H9 (cell line): ENCODE results near the gene IFIT1B. TPM values are rescaled to one million over a fixed set of nuclear protein-coding genes. Genes with fewer than 3 reads are reported as not detected.

ENCODE experiments used
- DNase-seq: peaks from one replicate; pipeline ENCODE4 v3.0.0-alpha.2; 2017
- H2AFZ ChIP-seq: one replicate; pipeline ENCODE4 v1.6.1; 2013; ENCODE audit warnings: mild to moderate bottlenecking, low read length, control low read depth, moderate library complexity
- H2AK5ac ChIP-seq: 2 replicates; pipeline ENCODE4 v1.6.1; 2013; ENCODE audit warnings: low read length, control low read depth, mixed read lengths; ENCODE audit not compliant: insufficient read length
- H2BK120ac ChIP-seq: one replicate; pipeline ENCODE4 v1.6.1; 2013; ENCODE audit warnings: low read depth, mild to moderate bottlenecking, low read length, control low read depth, inconsistent platforms; ENCODE audit not compliant: poor library complexity, severe bottlenecking
- H2BK12ac ChIP-seq: 2 replicates; pipeline ENCODE4 v1.6.1; 2013; ENCODE audit warnings: low read length, control low read depth, mixed read lengths, low read depth; ENCODE audit not compliant: insufficient read length
- H2BK15ac ChIP-seq: 2 replicates; pipeline ENCODE4 v1.6.1; 2013; ENCODE audit warnings: low read depth, low read length, control low read depth
- H2BK20ac ChIP-seq: one replicate; pipeline ENCODE4 v1.6.1; 2013; ENCODE audit warnings: low read depth, mild to moderate bottlenecking, low read length, control low read depth, inconsistent platforms; ENCODE audit not compliant: poor library complexity, severe bottlenecking
- H2BK5ac ChIP-seq: 2 replicates; pipeline ENCODE4 v1.6.1; 2013; ENCODE audit warnings: low read length, control low read depth, mixed read lengths; ENCODE audit not compliant: insufficient read length
- H3K14ac ChIP-seq: 2 replicates; pipeline ENCODE4 v1.6.1; 2013; ENCODE audit warnings: low read length, control low read depth; ENCODE audit not compliant: insufficient read depth
- H3K18ac ChIP-seq: 2 replicates; pipeline ENCODE4 v1.6.1; 2013; ENCODE audit warnings: low read depth, mild to moderate bottlenecking, mixed read lengths, low read length, control low read depth; ENCODE audit not compliant: insufficient read length
- H3K23ac ChIP-seq: 2 replicates; pipeline ENCODE4 v1.6.1; 2013; ENCODE audit warnings: low read length, control low read depth, mixed read lengths, low read depth; ENCODE audit not compliant: insufficient read length
- H3K23me2 ChIP-seq: 2 replicates; pipeline ENCODE4 v1.6.1; 2013; ENCODE audit warnings: low read depth, mild to moderate bottlenecking, mixed read lengths, low read length, control low read depth; ENCODE audit not compliant: insufficient read length, poor library complexity, severe bottlenecking
- H3K27ac ChIP-seq: 2 replicates; pipeline ENCODE4 v1.5.1; 2013; ENCODE audit warnings: low read length, control low read depth, mixed read lengths, low read depth; ENCODE audit not compliant: insufficient read length
- H3K27me3 ChIP-seq: 2 replicates; pipeline ENCODE4 v1.6.1; 2013; ENCODE audit warnings: low read length, control low read depth, inconsistent platforms; ENCODE audit not compliant: insufficient read depth
- H3K4ac ChIP-seq: 2 replicates; pipeline ENCODE4 v1.6.1; 2013; ENCODE audit warnings: low read depth, mild to moderate bottlenecking, control low read depth, inconsistent platforms, low read length, moderate library complexity
- H3K4me1 ChIP-seq: 2 replicates; pipeline ENCODE4 v1.6.1; 2013; ENCODE audit warnings: low read length, control low read depth, inconsistent platforms; ENCODE audit not compliant: insufficient read depth
- H3K4me2 ChIP-seq: 2 replicates; pipeline ENCODE4 v1.6.1; 2013; ENCODE audit warnings: low read length, control low read depth, mixed read lengths; ENCODE audit not compliant: insufficient read length, insufficient read depth
- H3K56ac ChIP-seq: 2 replicates; pipeline ENCODE4 v1.6.1; 2013; ENCODE audit warnings: low read depth, mild to moderate bottlenecking, mixed read lengths, low read length, control low read depth; ENCODE audit not compliant: insufficient read length
- H3K79me1 ChIP-seq: 2 replicates; pipeline ENCODE4 v1.6.1; 2013; ENCODE audit warnings: low read depth, mild to moderate bottlenecking, moderate library complexity, low read length, control low read depth, inconsistent platforms; ENCODE audit not compliant: insufficient read depth, poor library complexity, severe bottlenecking
- H3K79me2 ChIP-seq: 2 replicates; pipeline ENCODE4 v1.6.1; 2013; ENCODE audit warnings: low read length, control low read depth, inconsistent platforms; ENCODE audit not compliant: insufficient read depth
- H3K9ac ChIP-seq: 2 replicates; pipeline ENCODE4 v1.6.1; 2013; ENCODE audit warnings: low read length, control low read depth, mixed read lengths; ENCODE audit not compliant: insufficient read length; ENCODE audit errors: extremely low read depth
- H3K9me3 ChIP-seq: one replicate; pipeline ENCODE4 v1.6.1; 2013; ENCODE audit warnings: low read depth, low read length, inconsistent platforms; ENCODE audit not compliant: control insufficient read depth
- H3T11ph ChIP-seq: one replicate; pipeline ENCODE4 v1.6.1; 2013; ENCODE audit warnings: mild to moderate bottlenecking, low read length, control low read depth, inconsistent platforms
- H4K20me1 ChIP-seq: one replicate; pipeline ENCODE4 v1.6.1; 2013; ENCODE audit not compliant: control insufficient read depth, insufficient read length, insufficient read depth
- H4K5ac ChIP-seq: 2 replicates; pipeline ENCODE4 v1.6.1; 2013; ENCODE audit warnings: low read depth, mild to moderate bottlenecking, mixed read lengths, low read length, control low read depth; ENCODE audit not compliant: insufficient read length
- H4K8ac ChIP-seq: replicated peaks from 2 replicates; pipeline ENCODE4 v1.6.1; 2013; ENCODE audit warnings: low read length, control low read depth, mixed read lengths, low read depth; ENCODE audit not compliant: insufficient read length
- H4K91ac ChIP-seq: 2 replicates; pipeline ENCODE4 v1.6.1; 2013; ENCODE audit warnings: low read depth, mild to moderate bottlenecking, moderate library complexity, mixed read lengths, low read length, control low read depth; ENCODE audit not compliant: insufficient read length
- H3K27ac Mint-ChIP-seq, 3 experiments: 2 replicates in 2 of 3; 3 replicates in 1 of 3; pipeline ENCODE4 v1.8.0; 2020 to 2021; ENCODE audit warnings: mixed read lengths in 3 of 3, mild to moderate bottlenecking in 1 of 3, moderate library complexity in 1 of 3
- H3K27me3 Mint-ChIP-seq: 2 replicates; pipeline ENCODE4 v1.8.0; 2021; ENCODE audit warnings: low read depth, mild to moderate bottlenecking, moderate library complexity, mixed read lengths
- H3K36me3 Mint-ChIP-seq, 3 experiments: 2 replicates in 2 of 3; 3 replicates in 1 of 3; pipeline ENCODE4 v1.8.0; 2020 to 2021; ENCODE audit warnings: low read depth in 3 of 3, mixed read lengths in 3 of 3; ENCODE audit not compliant: insufficient read depth in 1 of 3
- H3K4me1 Mint-ChIP-seq, 2 experiments: 2 replicates each; pipeline ENCODE4 v1.8.0; 2020; ENCODE audit warnings: mixed read lengths in 2 of 2
- H3K4me3 Mint-ChIP-seq, 2 experiments: 2 replicates in 1 of 2; 3 replicates in 1 of 2; pipeline ENCODE4 v1.8.0; 2020 to 2021; ENCODE audit warnings: mild to moderate bottlenecking in 2 of 2, mixed read lengths in 2 of 2, moderate library complexity in 1 of 2
- H3K9me3 Mint-ChIP-seq, 2 experiments: 2 replicates in 1 of 2; 3 replicates in 1 of 2; pipeline ENCODE4 v1.8.0; 2020; ENCODE audit warnings: mild to moderate bottlenecking in 2 of 2, mixed read lengths in 2 of 2, moderate library complexity in 1 of 2
- WGBS: extraction: QIAGEN DNeasy Blood & Tissue Kit; methylation state at CpG from one replicate; pipeline ENCODE4 v1.1.7; 2013; ENCODE audit warnings: missing lambda C conversion rate, low lambda C conversion rate, mixed read lengths; ENCODE audit not compliant: insufficient read length; ENCODE audit errors: extremely low coverage; 5-methylcytosine and 5-hydroxymethylcytosine counted together
- total RNA-seq: library from RNA; stranded (reverse); gene quantifications from 2 replicates; pipeline ENCODE4 v1.2.1, GENCODE V29; 2021
- TF ChIP-seq, protein P1 (sequence below): fragments of 200-600 bp; sonication (generic); conservative IDR thresholded peaks from 3 replicates; pipeline ENCODE4 v1.8.0; 2021; ENCODE audit warnings: antibody characterized with exemption, mild to moderate bottlenecking

IFIT1B gene
- total RNA-seq, 1 experiment from 2014 or later: not detected

DNA sequence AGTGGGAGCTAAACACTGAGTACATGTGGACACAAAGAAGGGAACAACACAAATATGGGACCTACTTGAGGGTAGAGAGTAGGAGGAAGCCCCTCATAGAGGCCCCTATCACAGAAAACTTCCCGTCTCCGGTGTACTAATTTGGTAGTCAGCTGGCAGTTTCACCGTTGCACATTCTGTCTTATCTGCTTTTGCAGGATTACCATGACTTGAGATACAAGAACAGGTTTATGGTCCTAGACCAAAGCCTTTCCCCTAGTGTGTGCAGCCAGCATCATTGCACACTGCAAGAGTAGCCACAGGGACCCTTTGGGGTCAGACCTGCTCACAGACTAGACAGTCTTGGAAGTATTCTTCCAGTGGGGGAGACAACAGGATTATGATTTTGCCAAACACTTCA, 5.9 kb upstream of the IFIT1B start:
- no peak overlapping the region for H4K8ac ChIP-seq
- WGBS: no CpG with 5 or more reads among the region's 3 CpGs
- H3K14ac ChIP-seq: no peak overlapping the region
- no peak overlapping the region for H4K91ac ChIP-seq
- no peaks in the 10 kb centered on the region for H4K20me1 ChIP-seq
- no peak overlapping the region for H2AFZ ChIP-seq
- H3K79me1 ChIP-seq: no peaks in the 10 kb centered on the region
- no peaks in the 10 kb centered on the region for H3K9me3 ChIP-seq
- H2BK12ac ChIP-seq: no peak overlapping the region
- no peaks in the 10 kb centered on the region for H3K23me2 ChIP-seq
- H3K18ac ChIP-seq: no peak overlapping the region
- H3K79me2 ChIP-seq: no peaks in the 10 kb centered on the region; the same call in 1 of the 2 replicates
- H3K9me3 Mint-ChIP-seq: peaks cover 0 to under 1% of the 10 kb centered on the region in 2 experiments; a peak in 1 of 5 replicates
- H2AK5ac ChIP-seq: no peak overlapping the region
- no peak overlapping the region for H3K56ac ChIP-seq
- H3K27me3 Mint-ChIP-seq: no peaks in the 10 kb centered on the region; the same call in 1 of the 2 replicates
- H3K36me3 Mint-ChIP-seq: no peaks in the 10 kb centered on the region
- no peak overlapping the region for H2BK5ac ChIP-seq
- H3K4ac ChIP-seq: no peak overlapping the region
- no peak overlapping the region for H3K27ac Mint-ChIP-seq
- no peaks in the 10 kb centered on the region for H3K27me3 ChIP-seq
- H3K4me3 Mint-ChIP-seq: no peak overlapping the region
- no peak overlapping the region for H3K23ac ChIP-seq
- no peak overlapping the region for H3K4me2 ChIP-seq
- TF ChIP-seq, protein P1, sequence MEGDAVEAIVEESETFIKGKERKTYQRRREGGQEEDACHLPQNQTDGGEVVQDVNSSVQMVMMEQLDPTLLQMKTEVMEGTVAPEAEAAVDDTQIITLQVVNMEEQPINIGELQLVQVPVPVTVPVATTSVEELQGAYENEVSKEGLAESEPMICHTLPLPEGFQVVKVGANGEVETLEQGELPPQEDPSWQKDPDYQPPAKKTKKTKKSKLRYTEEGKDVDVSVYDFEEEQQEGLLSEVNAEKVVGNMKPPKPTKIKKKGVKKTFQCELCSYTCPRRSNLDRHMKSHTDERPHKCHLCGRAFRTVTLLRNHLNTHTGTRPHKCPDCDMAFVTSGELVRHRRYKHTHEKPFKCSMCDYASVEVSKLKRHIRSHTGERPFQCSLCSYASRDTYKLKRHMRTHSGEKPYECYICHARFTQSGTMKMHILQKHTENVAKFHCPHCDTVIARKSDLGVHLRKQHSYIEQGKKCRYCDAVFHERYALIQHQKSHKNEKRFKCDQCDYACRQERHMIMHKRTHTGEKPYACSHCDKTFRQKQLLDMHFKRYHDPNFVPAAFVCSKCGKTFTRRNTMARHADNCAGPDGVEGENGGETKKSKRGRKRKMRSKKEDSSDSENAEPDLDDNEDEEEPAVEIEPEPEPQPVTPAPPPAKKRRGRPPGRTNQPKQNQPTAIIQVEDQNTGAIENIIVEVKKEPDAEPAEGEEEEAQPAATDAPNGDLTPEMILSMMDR: no peak
- no peak overlapping the region for H2BK20ac ChIP-seq
- H2BK120ac ChIP-seq: no peak overlapping the region
- no peak for DNase-seq
- no peak overlapping the region for H4K5ac ChIP-seq
- H3K9ac ChIP-seq: no peak overlapping the region
- H3K27ac ChIP-seq: no peak overlapping the region
- peaks cover 9% of the 10 kb centered on the region in 2 experiments for H3K4me1 Mint-ChIP-seq
- H3K4me1 ChIP-seq: no peaks in the 10 kb centered on the region; the same call in 1 of the 2 replicates
- H3T11ph ChIP-seq: no peak overlapping the region
- no peak overlapping the region for H2BK15ac ChIP-seq
